MM.1S (cell line): ENCODE measurements around the gene STK32B.

Source experiments
- DNase-seq: peaks from one replicate; pipeline ENCODE4 v3.0.0-alpha.2; 2015
- H2AFZ ChIP-seq: fragments of 300-600 bp; sonication (generic); 2 replicates; pipeline ENCODE4 v1.6.0; 2016; ENCODE audit warnings: antibody characterized with exemption, low read length
- H3F3A ChIP-seq: fragments of 300-600 bp; sonication (generic); 2 replicates; pipeline ENCODE4 v1.6.1; 2016; ENCODE audit warnings: mild to moderate bottlenecking, antibody characterized with exemption, low read length, moderate library complexity, mixed read lengths; ENCODE audit not compliant: insufficient read depth
- H3K27ac ChIP-seq: fragments of 300-600 bp; sonication (generic); 2 replicates; pipeline ENCODE4 v1.5.1; 2016; ENCODE audit warnings: mild to moderate bottlenecking, low read length
- H3K27me3 ChIP-seq: fragments of 300-600 bp; sonication (generic); replicated peaks from 2 replicates; pipeline ENCODE4 v1.6.0; 2016; ENCODE audit warnings: low read length; ENCODE audit not compliant: insufficient read depth
- H3K36me3 ChIP-seq: fragments of 300-600 bp; sonication (generic); replicated peaks from 2 replicates; pipeline ENCODE4 v1.6.1; 2016; ENCODE audit warnings: mild to moderate bottlenecking, low read length, mixed read lengths; ENCODE audit not compliant: insufficient read depth
- H3K4me1 ChIP-seq: fragments of 300-600 bp; sonication (generic); 2 replicates; pipeline ENCODE4 v1.6.1; 2016; ENCODE audit warnings: low read length, mixed read lengths
- H3K4me2 ChIP-seq: fragments of 300-600 bp; sonication (generic); 2 replicates; pipeline ENCODE4 v1.6.0; 2016; ENCODE audit warnings: low read depth, low read length
- H3K4me3 ChIP-seq: fragments of 300-600 bp; sonication (generic); 2 replicates; pipeline ENCODE4 v1.5.1; 2016; ENCODE audit warnings: low read length, mixed read lengths
- H3K79me2 ChIP-seq: fragments of 300-600 bp; sonication (generic); 2 replicates; pipeline ENCODE4 v1.6.1; 2016; ENCODE audit warnings: mixed run types, low read length, mixed read lengths
- H3K9ac ChIP-seq: fragments of 300-600 bp; sonication (generic); 2 replicates; pipeline ENCODE4 v1.6.1; 2016; ENCODE audit warnings: low read length, mixed read lengths
- H3K9me2 ChIP-seq: fragments of 300-600 bp; sonication (generic); replicated peaks from 2 replicates; pipeline ENCODE4 v1.6.1; 2016; ENCODE audit warnings: mild to moderate bottlenecking, low read length, mixed read lengths; ENCODE audit not compliant: insufficient read depth
- H3K9me3 ChIP-seq: fragments of 300-600 bp; sonication (generic); replicated peaks from 2 replicates; pipeline ENCODE4 v1.6.1; 2016; ENCODE audit warnings: mild to moderate bottlenecking, low read length, mixed read lengths; ENCODE audit not compliant: insufficient read depth
- H4K20me1 ChIP-seq: fragments of 300-600 bp; sonication (generic); 2 replicates; pipeline ENCODE4 v1.6.1; 2016; ENCODE audit warnings: mild to moderate bottlenecking, low read length, moderate library complexity, mixed read lengths; ENCODE audit not compliant: insufficient read depth
- EZH2 ChIP-seq: fragments of 300-600 bp; sonication (generic); optimal IDR thresholded peaks from 2 replicates; pipeline ENCODE3; 2017; ENCODE audit warnings: low read depth, mild to moderate bottlenecking, antibody characterized with exemption, low read length, mixed read lengths
- EZH2phosphoT487 ChIP-seq: fragments of 300-600 bp; sonication (generic); IDR thresholded peaks from 2 replicates; pipeline ENCODE4 v1.6.1; 2018; ENCODE audit warnings: antibody characterized with exemption, low read length
- TF ChIP-seq, protein P1 (sequence below): fragments of 300-600 bp; sonication (generic); IDR thresholded peaks from 2 replicates; pipeline ENCODE4 v1.5.1; 2016; ENCODE audit warnings: antibody characterized with exemption, low read length, mixed read lengths

STK32B gene

DNA sequence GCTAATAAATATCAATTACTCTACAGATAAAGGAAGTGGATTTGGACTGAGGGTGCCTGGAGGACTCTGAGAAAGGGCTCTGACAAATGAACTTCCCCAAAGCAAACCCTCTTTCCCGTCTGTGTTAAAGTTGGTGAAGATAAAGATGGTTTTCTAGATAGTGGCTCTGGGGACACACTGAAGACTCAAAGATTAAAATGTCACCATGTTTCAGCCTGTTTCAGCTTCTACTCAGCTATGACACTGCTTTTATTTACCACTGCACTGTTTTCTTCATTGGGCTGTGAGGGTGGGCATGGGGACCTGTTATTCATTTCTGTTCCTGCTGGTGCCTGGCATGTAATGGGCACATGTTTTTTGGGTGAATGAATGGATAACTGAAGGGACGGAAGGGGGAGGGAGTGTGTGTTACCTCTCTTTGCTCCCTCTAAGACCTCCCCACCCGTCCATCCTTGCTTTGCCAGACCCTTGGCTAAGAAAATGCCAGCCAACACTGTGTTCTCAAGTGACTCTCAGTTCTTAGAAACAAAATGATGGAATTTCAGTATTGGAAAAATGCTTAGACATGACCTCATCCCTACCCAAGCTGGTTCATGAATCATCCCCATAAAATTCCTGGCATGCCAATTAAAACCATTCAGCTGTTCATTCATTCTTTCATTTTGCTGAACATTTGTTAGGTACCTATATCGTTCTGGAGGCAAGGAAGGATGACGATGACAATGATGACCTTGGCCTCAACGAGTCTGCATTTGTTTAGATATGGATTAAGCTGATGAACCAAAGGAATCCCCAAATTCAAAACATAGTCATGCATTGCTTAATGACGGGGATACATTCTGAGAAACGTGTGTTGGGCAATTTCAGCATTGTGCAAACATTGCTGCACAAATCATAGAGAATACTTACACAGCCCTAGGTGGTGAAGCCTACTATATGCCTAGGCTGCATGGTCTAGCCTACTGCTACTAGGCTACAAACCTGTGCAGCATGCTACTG, 13.4 kb upstream of the STK32B start:
- no peaks in the 10 kb centered on the region for H3K9me3 ChIP-seq
- H3K27me3 ChIP-seq = no peaks in the 10 kb centered on the region
- H3F3A ChIP-seq = peaks cover 13% of the 10 kb centered on the region
- H3K79me2 ChIP-seq = no peaks in the 10 kb centered on the region
- H3K36me3 ChIP-seq = no peaks in the 10 kb centered on the region
- no peak overlapping the region for H2AFZ ChIP-seq
- no peak for DNase-seq
- H4K20me1 ChIP-seq = no peaks in the 10 kb centered on the region
- no peak overlapping the region for H3K27ac ChIP-seq
- H3K9me2 ChIP-seq = no peaks in the 10 kb centered on the region
- H3K4me3 ChIP-seq = no peak overlapping the region
- no peak overlapping the region for H3K9ac ChIP-seq
- peaks cover 17% of the 10 kb centered on the region for H3K4me1 ChIP-seq
- H3K4me2 ChIP-seq = no peak overlapping the region
- TF ChIP-seq, protein P1, sequence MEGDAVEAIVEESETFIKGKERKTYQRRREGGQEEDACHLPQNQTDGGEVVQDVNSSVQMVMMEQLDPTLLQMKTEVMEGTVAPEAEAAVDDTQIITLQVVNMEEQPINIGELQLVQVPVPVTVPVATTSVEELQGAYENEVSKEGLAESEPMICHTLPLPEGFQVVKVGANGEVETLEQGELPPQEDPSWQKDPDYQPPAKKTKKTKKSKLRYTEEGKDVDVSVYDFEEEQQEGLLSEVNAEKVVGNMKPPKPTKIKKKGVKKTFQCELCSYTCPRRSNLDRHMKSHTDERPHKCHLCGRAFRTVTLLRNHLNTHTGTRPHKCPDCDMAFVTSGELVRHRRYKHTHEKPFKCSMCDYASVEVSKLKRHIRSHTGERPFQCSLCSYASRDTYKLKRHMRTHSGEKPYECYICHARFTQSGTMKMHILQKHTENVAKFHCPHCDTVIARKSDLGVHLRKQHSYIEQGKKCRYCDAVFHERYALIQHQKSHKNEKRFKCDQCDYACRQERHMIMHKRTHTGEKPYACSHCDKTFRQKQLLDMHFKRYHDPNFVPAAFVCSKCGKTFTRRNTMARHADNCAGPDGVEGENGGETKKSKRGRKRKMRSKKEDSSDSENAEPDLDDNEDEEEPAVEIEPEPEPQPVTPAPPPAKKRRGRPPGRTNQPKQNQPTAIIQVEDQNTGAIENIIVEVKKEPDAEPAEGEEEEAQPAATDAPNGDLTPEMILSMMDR = no peak
- TF ChIP-seq EZH2phosphoT487 (no peak), EZH2 (no peak)

DNA sequence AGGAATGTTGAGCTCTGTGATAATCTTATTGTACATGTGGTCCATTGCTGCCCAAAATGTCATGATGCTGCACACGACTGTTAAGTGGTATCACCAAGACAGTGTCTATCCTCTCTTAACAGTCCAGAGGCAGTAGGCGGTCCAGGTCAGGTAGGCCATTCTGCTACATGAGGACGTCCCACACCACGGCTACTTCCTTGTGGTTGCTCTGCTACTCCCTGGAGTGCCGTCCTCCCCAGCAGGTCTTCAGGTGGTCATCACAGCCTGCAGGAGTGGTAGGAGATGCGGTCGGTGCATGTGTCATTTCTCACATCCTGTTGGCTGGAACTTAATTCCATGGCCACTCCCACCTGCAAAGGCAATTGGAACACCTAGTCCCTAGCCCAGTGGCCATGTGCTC, 11.5 kb upstream of the STK32B start:
- DNase-seq = no peak
- Histone ChIP-seq H3K27me3 (no peaks in the 10 kb centered on the region), H3K9ac (no peak overlapping the region), H4K20me1 (no peaks in the 10 kb centered on the region), H3K4me3 (no peak overlapping the region), H3K79me2 (no peaks in the 10 kb centered on the region), H3K9me2 (no peaks in the 10 kb centered on the region), H3K4me1 (peaks cover 19% of the 10 kb centered on the region), H3K27ac (no peak overlapping the region), H3K9me3 (no peaks in the 10 kb centered on the region), H3K4me2 (no peak overlapping the region), H3F3A (peaks cover 13% of the 10 kb centered on the region), H2AFZ (no peak overlapping the region), H3K36me3 (no peaks in the 10 kb centered on the region)
- TF ChIP-seq EZH2phosphoT487 (no peak), EZH2 (no peak)
- TF ChIP-seq, protein P1 = no peak

DNA sequence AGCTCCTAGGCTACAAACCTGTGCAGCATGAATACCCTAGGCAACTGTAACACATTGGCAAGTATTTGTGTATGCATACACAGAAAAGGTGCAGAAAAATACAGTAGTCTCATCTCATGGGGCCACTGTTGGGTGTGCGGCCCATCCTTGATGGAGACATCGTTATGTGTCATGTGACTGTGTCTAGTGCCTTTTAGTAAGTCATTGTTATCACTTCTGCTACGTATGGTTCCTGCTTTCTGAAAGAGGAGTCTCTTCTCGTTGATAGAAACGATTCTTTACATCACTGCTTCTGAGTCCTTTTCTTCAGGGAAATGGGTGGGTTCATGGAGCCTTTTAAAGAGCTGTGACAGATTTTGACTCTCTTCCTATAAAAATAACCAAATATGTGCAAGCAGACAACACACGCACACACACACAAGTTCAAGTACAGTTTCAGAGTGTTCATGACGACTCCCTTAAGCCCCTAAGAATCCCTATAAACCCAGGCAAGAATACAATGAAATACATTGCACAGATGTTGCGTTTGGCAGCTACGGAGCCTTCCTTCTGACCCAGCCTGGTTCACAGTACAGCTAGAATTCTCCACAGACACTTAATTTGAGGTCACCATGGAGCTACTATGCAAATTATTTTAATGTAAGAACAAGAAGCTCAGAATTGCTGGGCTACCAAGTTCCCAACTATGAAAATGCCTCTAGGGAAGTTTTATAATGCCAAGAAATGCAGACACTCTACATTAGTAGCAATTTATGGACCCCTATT, 10.2 kb upstream of the STK32B start:
- H3F3A ChIP-seq = peaks cover 5% of the 10 kb centered on the region
- no peak for DNase-seq
- H3K36me3 ChIP-seq = no peaks in the 10 kb centered on the region
- no peak overlapping the region for H3K4me3 ChIP-seq
- no peaks in the 10 kb centered on the region for H4K20me1 ChIP-seq
- no peak overlapping the region for H3K9ac ChIP-seq
- H3K4me2 ChIP-seq = no peak overlapping the region
- no peak overlapping the region for H3K27ac ChIP-seq
- no peaks in the 10 kb centered on the region for H3K79me2 ChIP-seq
- H3K27me3 ChIP-seq = no peaks in the 10 kb centered on the region
- H3K9me2 ChIP-seq = no peaks in the 10 kb centered on the region
- no peaks in the 10 kb centered on the region for H3K9me3 ChIP-seq
- TF ChIP-seq EZH2 (no peak), EZH2phosphoT487 (no peak)
- TF ChIP-seq, protein P1 = no peak
- H3K4me1 ChIP-seq = peaks cover 12% of the 10 kb centered on the region
- H2AFZ ChIP-seq = no peak overlapping the region
